GM12872 (cell line): Measurements from ENCODE around the gene RMI1.

Source experiments
- TF ChIP-seq, protein P1 (sequence below): IDR thresholded peaks from 3 replicates; pipeline ENCODE4 v1.5.1; 2011; ENCODE audit warnings: low read depth, mild to moderate bottlenecking, low read length, moderate library complexity; ENCODE audit not compliant: insufficient read depth

Gene RMI1

DNA sequence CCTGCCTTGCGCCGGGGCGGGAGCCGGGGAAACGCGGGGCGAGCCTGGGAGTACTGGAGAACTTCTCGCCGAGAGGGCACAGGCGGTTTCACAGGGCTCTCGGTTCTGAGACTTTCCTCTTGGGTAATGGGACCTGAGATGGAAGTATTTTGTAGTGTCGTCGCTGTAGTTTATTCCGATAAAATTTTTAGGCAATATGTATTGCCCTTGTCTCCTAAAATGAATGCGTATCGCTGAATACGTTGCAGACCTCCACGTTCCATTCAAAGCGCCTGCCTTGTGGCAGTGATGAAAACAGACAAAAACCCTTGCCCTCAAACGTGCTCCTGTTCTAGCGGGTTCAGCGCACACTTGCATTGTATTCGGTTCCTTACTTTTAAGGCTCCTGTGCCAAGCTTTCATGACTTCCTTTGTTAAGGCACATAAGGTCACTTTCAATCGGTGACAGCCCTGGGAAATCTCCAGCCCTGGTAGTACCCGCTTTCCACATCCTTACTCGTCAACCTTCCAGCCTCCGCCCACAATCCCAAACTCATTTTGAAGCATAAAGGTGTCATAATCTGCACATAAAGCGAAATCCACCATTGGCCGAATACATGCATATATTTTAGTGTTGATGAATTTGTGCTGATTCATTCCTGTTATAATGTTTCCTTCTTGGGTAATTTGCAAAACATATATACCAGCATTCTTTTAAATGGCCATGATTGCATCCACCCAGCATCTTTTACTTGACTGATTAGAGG, 694 bp downstream of the RMI1 start:
- TF ChIP-seq, protein P1, sequence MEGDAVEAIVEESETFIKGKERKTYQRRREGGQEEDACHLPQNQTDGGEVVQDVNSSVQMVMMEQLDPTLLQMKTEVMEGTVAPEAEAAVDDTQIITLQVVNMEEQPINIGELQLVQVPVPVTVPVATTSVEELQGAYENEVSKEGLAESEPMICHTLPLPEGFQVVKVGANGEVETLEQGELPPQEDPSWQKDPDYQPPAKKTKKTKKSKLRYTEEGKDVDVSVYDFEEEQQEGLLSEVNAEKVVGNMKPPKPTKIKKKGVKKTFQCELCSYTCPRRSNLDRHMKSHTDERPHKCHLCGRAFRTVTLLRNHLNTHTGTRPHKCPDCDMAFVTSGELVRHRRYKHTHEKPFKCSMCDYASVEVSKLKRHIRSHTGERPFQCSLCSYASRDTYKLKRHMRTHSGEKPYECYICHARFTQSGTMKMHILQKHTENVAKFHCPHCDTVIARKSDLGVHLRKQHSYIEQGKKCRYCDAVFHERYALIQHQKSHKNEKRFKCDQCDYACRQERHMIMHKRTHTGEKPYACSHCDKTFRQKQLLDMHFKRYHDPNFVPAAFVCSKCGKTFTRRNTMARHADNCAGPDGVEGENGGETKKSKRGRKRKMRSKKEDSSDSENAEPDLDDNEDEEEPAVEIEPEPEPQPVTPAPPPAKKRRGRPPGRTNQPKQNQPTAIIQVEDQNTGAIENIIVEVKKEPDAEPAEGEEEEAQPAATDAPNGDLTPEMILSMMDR: no peak

DNA sequence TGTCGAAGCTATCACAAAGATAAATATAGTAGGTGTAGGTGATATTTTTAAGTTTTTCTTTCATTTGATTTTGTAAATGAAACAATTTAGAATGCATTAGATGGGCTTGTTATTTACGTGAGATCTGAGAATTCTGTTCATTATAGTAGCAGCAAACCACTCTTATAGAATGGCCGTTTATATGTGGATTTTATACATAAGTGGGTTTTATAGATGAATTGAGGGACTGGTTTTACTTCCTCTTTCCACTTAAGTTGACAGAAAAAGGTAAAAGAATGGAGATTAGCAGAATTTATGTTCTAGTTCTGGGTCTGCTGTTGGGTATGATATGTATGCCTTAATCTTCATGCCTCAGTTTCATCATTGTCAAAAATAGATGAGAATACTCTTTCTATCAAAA, 5.6 kb downstream of the RMI1 start:
- TF ChIP-seq, protein P1: no peak

DNA sequence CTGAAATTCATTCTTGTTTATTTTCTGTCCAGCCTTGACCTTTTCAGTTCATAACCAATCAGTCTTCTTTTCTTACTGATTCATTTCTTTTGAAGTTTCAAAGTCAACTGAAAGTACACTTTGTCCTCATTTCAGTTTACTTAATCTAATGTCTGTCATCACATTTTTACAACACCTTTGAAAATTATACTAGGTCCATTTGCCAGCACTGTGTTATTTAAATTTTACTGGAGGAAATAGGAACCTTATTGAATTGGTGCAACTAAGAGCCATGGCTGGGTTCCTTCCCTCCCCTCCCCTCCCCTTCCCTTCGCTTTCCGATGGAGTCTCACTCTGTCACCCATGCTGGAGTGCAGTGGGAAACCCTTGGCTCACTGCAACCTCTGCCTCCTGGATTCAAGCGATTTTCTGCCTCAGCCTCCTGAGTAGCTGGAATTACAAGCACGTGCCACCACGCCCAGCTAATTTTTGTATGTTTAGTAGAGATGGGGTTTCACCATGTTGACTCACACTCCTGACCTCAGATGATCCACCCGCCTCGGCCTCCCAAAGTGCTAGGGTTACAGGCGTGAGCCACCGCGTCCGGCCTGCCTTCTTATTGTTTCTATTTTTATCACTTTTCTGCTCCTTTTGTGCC, 6.3 kb downstream of the RMI1 start:
- TF ChIP-seq, protein P1: no peak

DNA sequence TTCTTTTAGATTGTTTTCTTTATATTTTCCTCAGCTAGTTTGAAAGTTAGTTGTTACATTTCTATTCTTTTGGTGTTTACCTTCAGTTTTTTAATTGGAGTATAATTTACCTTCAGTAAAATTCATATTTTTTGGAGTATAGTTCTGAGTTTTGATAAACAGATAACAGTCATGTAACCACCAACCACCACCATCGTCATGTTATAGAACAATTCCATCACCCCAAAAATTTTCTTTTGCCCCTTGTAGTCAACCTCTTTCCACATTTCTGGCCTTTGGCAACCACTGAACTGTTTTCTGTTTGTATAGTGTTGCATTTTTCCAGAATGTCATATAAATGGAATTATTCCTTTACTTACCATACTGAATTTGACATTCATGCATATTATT, 6.8 kb downstream of the RMI1 start:
- TF ChIP-seq, protein P1: no peak

DNA sequence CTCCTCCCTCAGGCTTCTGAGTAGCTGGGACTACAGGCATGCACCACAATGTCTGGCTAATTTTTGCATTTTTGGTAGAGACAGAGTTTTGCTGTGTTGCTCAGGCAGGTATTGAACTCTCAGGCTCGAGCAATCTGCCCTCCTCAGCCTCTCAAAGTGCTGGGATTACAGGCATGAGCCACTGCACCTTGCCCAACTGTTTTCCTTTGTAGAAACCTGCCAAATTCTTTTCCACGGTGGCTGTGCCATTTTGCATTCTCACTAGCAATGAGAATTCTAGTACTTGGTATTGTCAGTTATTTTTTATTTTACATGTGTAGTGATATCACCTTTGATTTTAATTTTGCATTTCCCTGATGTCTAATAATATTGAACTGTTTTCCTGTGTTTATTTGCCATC, 7.8 kb downstream of the RMI1 start:
- TF ChIP-seq, protein P1: no peak

DNA sequence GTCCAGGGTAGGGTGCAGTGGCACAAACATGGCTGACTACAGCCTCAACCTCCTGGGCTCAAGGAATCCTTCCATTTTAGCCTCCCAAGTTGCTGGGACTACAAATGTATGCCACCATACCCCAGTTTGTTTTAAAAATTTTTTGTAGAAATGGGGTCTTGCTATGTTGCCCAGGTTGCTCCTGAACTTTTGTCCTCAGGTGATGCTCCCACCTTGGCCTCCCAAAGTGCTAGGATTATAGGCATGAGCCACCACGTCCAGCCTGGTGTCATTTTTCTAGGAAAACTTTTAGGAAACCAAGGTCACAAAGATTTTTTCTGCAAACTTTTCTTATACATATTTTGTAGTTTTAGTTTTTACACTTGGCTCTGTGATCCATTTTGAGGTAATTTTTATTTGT, 10.8 kb downstream of the RMI1 start:
- TF ChIP-seq, protein P1: no peak

DNA sequence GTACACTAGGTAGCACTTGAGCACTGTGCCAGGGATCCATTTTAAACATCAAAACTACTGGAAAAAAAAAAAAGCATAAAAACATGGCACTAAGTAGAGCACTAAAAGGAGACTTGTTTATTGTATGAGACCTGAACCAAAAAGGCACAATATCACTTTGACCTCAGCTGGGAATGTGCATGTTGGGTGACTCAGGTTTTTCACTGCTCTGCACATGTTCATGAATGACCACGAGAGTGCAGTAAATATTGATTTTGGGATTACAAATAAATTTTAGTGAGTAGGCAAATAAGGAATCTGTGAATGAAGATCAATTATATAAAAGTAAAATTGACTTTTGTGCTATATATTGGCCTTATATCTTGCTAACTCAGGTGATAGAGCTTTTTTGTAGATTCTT, 11.8 kb downstream of the RMI1 start:
- TF ChIP-seq, protein P1: no peak
